AG10803 (cell line): ENCODE results near the gene HMX2.

Experiments used
- DNase-seq: peaks from one replicate; pipeline ENCODE4 v3.0.0; 2010; ENCODE audit warnings: low read depth
- H3K4me3 ChIP-seq: 2 replicates; pipeline ENCODE4 v1.5.1; 2011; ENCODE audit warnings: mild to moderate bottlenecking, low read length, control low read depth
- CTCF ChIP-seq: conservative IDR thresholded peaks from 2 replicates; pipeline ENCODE4 v1.5.1; 2011; ENCODE audit warnings: mild to moderate bottlenecking, low read length, control low read depth, inconsistent platforms

The HMX2 gene

GRCh38 chr10:123154092-123154710 is 6.3 kb downstream of the HMX2 start, which contains the start of gene BUB3:
BUB3 (plus strand) TSS chr10:123154402; CDS start chr10:123154918, 516 bp downstream.
- peak; percentile 99 for DNase-seq
- peak; percentile 16; the same call in 1 of the 2 replicates for TF ChIP-seq CTCF
- H3K4me3 ChIP-seq = peak within 1 kb of the TSS; percentile 97

GRCh38 chr10:123154711-123155505 is 7.0 kb downstream of the HMX2 start:
- TF ChIP-seq CTCF = no peak
- peak overlapping the region; percentile 97 for H3K4me3 ChIP-seq
- DNase-seq = peak; percentile 48

GRCh38 chr10:123156078-123156477 is 8.1 kb downstream of the HMX2 start:
- peak overlapping the region; percentile 97; the same call in 1 of the 2 replicates for H3K4me3 ChIP-seq
- no peak for TF ChIP-seq CTCF
- peak; percentile 39 for DNase-seq

DNA sequence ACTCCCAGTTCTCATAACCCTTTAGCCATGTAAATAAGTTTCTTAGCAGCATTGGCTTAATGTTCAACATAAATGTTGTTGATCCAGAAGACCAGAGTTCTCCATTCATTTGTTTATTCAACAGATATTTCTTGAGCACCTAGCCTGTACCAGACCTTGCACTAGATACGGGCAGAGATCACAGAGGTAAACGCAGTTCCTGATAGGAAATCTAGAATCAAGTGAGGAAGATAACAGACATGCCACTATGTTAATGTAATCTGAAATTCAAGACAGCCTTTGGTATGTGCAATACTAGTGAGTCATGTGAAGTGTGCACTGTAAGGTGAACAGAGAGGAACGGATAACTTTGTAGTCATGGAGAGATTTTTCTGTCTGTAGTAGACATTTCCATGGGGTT is 9.3 kb downstream of the HMX2 start:
- TF ChIP-seq CTCF = no peak
- H3K4me3 ChIP-seq = no peak overlapping the region
- peak; percentile 16 for DNase-seq

DNA sequence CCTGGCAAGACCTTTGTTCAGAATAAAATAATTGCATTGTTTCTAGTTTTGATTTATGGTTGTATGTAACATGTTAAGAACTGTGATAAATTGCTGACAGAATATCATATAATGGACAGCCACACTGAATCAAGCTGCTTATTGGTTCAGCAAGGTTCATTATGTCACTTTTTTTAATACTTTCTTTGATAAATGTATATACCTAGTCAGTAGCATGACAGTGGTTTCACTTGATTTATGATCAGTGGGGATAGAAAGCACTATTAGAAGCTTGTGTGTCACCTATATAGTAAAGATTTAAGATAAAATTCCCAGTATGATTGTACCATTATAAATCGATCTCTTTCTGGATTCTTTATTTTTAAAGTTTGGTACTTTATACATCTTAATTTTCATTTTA is 10.7 kb downstream of the HMX2 start:
- H3K4me3 ChIP-seq = no peak overlapping the region

GRCh38 chr10:123160311-123160980 is 12.5 kb downstream of the HMX2 start:
- no peak overlapping the region for H3K4me3 ChIP-seq
- no peak for DNase-seq
- TF ChIP-seq CTCF = no peak

More for the DNA sequence above, 10.7 kb downstream of the HMX2 start:
- TF ChIP-seq CTCF = no peak
- no peak for DNase-seq

DNA sequence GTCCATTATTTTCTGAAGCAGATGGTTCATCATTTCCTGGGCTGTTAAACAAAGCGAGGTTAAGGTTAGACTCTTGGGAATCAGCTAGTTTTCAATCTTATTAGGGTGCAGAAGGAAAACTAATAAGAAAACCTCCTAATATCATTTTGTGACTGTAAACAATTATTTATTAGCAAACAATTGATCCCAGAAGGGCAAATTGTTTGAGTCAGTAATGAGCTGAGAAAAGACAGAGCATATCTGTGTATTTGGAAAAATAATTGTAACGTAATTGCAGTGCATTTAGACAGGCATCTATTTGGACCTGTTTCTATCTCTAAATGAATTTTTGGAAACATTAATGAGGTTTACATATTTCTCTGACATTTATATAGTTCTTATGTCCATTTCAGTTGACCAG is 16.4 kb downstream of the HMX2 start:
- no peak overlapping the region for H3K4me3 ChIP-seq
- no peak for DNase-seq
- no peak for TF ChIP-seq CTCF
